ENCODE results near the gene SDE2.
"Not testable (repeated sequence)": the region's sequence is repeated elsewhere in the genome, so short reads cannot be mapped to it uniquely, and the experiment has no call there.

SDE2 gene

GRCh38 chr1:226007126-226007892 is 8.2 kb upstream of the SDE2 start:
- in situ Hi-C loops (cut with MboI; ENCODE audit: low sequenced_read_pairs): not testable (repeated sequence)

GRCh38 chr1:226006686-226007085 is 7.5 kb upstream of the SDE2 start:
- in situ Hi-C loops (cut with MboI; ENCODE audit: low sequenced_read_pairs): no loop called here

- in situ Hi-C loops (cut with MboI; ENCODE audit: low sequenced_read_pairs): no loop called here
Measured at GRCh38 chr1:226004396-226004795, 5.3 kb upstream of the SDE2 start.

- in situ Hi-C loops (cut with MboI; ENCODE audit: low sequenced_read_pairs): no loop called here
Measured at GRCh38 chr1:226003502-226004170, 4.5 kb upstream of the SDE2 start.

GRCh38 chr1:226002667-226003501 is 3.7 kb upstream of the SDE2 start:
- in situ Hi-C loops (cut with MboI; ENCODE audit: low sequenced_read_pairs): no loop called here

GRCh38 chr1:226001963-226002666 is 3.0 kb upstream of the SDE2 start:
- in situ Hi-C loops (cut with MboI; ENCODE audit: low sequenced_read_pairs): no loop called here

- in situ Hi-C loops (cut with MboI; ENCODE audit: low sequenced_read_pairs): no loop called here
Measured at GRCh38 chr1:226001088-226001487, 1.9 kb upstream of the SDE2 start.

- in situ Hi-C loops (cut with MboI; ENCODE audit: low sequenced_read_pairs): not testable (repeated sequence)
Measured at GRCh38 chr1:226000493-226001081, 1.4 kb upstream of the SDE2 start.

- in situ Hi-C loops (cut with MboI; ENCODE audit: low sequenced_read_pairs): no loop called here
Measured at GRCh38 chr1:225999912-226000337, 782 bp upstream of the SDE2 start.

GRCh38 chr1:225998560-225999226 is 450 bp downstream of the SDE2 start:
- in situ Hi-C loops (cut with MboI; ENCODE audit: low sequenced_read_pairs): no loop called here

GRCh38 chr1:225996946-225997545 is 2.1 kb downstream of the SDE2 start:
- in situ Hi-C loops (cut with MboI; ENCODE audit: low sequenced_read_pairs): no loop called here

- in situ Hi-C loops (cut with MboI; ENCODE audit: low sequenced_read_pairs): no loop called here
Measured at GRCh38 chr1:225995919-225996864, 3.0 kb downstream of the SDE2 start.

GRCh38 chr1:225990705-225991464 is 8.3 kb downstream of the SDE2 start:
- in situ Hi-C loops (cut with MboI; ENCODE audit: low sequenced_read_pairs): no loop called here

GRCh38 chr1:225987491-225988316 is 11.4 kb downstream of the SDE2 start:
- in situ Hi-C loops (cut with MboI; ENCODE audit: low sequenced_read_pairs): no loop called here

- in situ Hi-C loops (cut with MboI; ENCODE audit: low sequenced_read_pairs): loop anchor here (5.0 kb wide), 1 partner anchor 504 kb away; no protein-coding TSS in a partner anchor
Measured at GRCh38 chr1:225981714-225982113, 17.4 kb downstream of the SDE2 start.

- in situ Hi-C loops (cut with MboI; ENCODE audit: low sequenced_read_pairs): loop anchor here (5.0 kb wide), 1 partner anchor 503 kb away; no protein-coding TSS in a partner anchor
Measured at GRCh38 chr1:225980005-225980836, 18.9 kb downstream of the SDE2 start.

All from HL-60/S4 treated with phorbol 12-myristate 13-acetate at 8.2 ng/mL for 4 days and 3 days (cell line).